GM21723 (cell line): ENCODE measurements around the gene OR8U1.
"Not testable (repeated sequence)": the region's sequence is repeated elsewhere in the genome, so short reads cannot be mapped to it uniquely, and the experiment has no call there.

ENCODE experiments used
- ATAC-seq: cut with Tn5 transposase; IDR thresholded peaks from one replicate; pipeline ENCODE4 v1.9.1; 2021; ENCODE audit warnings: mild to moderate bottlenecking, moderate library complexity; ENCODE audit not compliant: unreplicated experiment

Gene OR8U1

DNA sequence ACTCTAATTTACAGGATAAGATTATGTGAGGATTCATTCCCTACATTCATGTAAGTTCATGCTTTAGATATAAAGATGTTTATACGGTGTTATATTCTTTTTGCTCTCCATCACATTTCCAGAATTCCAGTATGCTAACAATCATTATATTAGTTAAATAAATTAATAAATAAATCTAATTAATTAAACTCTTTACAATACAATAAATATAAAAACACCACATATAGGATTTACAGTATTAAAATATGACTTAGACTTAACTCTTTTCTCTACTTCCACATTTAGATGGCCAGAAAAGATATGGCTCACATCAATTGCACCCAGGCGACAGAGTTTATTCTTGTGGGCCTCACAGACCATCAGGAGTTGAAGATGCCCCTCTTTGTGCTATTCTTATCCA, at the start of gene OR8U1:
OR8U1 (plus strand) TSS at position 301 of the 400 bp plus-strand sequence; CDS start at position 301, 0 bp downstream.
- ATAC-seq = no peak

DNA sequence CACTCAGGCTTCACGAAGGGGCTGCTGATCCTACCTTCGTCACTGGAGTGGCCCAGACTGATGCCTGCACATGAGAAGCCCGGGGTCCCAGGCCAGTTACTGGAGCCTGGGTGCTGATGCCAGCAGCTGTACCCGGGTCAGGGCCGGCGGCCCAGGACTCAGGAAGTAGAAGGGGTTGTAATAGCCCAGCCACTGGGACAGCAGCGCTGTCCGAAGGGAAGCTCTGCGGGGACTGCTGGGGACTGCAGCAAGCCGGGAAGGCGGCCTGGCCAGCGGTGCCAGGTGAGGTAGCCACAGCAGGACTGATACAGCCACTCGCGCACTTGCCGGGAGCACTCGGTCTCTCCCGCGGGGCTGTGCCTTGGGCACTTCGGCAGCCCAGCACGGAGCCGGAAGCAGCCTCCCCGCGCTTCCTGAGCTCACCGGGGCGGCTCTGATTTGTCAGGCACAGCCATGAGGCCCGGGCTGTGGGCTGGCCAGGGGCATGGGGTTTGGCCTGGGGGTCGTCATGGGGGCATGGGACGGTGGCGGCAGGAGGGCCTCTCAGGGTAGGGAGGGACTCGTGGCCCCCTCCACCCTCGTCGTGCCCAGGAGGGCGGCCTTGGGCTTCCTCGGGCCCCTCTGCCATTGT, 43.4 kb upstream of the OR8U1 start:
- ATAC-seq = no peak

DNA sequence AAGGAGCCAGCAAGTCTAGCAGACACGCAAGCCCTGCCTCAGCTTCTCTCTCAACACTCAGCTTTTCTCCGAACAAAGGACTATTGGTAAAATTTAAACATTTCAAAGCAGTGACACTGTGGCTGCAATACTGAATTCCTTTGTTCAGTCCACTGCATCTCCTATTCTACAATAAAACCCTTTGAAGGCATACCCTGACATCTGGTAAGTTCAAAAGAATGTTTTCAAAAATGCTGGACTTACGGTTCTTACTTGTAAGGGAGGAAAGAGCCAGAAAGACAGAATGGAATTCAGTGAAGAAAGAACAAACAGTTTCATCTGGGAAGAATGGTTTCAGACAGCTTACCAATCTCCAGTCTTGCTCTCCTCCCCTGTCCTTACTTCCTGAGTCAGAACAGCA, 42.3 kb upstream of the OR8U1 start:
- ATAC-seq = no peak

DNA sequence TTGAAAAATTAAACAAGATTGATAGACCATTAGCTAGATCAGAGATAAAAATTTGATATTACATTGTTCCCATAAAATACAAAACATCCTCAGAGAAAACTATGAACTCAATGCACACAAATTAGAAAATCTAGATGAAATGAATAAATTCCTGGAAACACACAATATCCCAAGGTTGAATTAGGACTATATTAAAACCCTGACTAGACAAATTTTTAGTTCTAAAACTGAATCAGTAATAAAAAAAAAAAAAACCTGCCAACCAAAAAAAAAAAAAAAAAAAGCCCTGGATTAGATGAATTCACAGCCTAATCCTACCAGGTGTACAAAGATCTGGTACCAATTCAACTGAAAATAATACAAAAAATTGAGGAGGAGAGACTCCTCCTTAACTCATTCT, 35.1 kb upstream of the OR8U1 start:
- ATAC-seq = no peak

DNA sequence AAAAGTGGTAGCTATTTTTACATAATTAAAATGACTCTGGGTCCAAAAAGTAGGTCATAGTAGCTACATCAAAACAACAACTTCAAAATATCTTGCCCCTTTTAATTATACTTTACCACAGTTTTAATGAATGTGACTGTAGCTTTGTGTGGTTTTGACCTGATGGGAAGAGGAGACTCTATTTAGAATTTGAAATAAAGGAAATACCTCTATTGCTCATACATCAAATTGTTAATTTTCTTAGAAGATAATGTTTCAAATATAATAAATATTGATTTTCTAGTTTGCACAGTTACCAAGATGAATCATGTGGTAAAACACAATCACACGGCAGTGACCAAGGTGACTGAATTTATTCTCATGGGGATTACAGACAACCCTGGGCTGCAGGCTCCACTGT, 29.7 kb upstream of the OR8U1 start, which contains the start of gene OR8K1:
OR8K1 (plus strand) TSS at position 301 of the 400 bp plus-strand sequence; CDS start at position 301, 0 bp downstream.
- ATAC-seq = no peak

DNA sequence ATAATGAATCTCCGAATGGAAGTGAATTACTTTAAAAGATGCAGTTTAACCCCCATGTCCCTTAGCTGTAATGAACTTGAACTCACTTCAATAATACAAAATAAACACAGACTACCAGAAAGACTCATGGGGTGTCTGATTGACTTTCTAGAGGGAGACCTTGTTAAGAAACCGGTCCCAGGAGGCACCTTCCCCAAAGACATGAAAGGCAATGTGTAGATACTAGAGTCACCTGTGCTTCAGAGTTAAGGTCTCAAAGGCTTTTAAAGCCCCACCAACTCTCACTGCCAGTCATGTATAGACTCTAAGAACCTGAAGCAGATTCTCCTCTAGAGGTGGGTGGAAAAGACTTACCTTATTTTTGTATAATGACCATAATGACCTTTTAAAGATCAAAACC, 21.4 kb upstream of the OR8U1 start, which contains the start of gene OR8J1:
OR8J1 (plus strand) TSS at position 301 of the 400 bp plus-strand sequence. CDS start 5,956 bp downstream, outside the sequence.
- no peak for ATAC-seq

DNA sequence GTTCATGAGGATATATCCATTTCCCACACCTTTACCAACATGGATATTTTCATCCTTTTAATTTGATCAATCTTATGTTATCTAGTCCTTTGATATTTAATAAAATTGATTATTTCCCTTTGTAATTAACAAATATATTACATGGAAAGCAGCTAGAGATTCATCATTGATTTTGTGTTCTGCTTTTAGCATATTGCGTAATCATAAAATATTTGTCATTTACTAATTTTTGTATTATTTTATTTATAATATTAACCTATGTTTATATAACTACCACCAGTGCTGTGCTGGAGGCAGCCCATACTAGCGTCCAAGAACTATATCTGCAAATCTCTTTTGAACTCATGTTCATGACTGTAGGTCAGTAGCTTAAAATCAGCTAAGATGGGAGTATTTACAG, 4.7 kb downstream of the OR8U1 start:
- no peak for ATAC-seq

DNA sequence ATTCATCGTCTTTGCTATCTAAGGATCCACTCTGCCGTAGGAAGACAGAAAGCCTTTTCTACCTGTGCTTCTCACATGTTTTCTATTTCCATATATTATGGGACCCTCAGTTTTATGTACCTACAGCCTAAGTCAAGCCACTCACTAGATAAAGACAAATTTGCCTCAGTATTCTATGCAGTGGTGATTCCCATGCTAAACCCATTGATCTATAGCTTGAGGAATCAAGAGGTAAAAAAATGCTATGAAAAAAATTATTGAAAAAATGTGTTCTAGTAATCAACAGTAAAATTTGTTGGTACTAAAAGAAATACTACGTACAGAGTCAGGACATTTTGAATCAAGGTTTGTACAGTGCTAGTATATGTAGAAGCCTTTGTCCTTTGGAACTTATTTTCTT, 19.0 kb downstream of the OR8U1 start:
- ATAC-seq = no peak

DNA sequence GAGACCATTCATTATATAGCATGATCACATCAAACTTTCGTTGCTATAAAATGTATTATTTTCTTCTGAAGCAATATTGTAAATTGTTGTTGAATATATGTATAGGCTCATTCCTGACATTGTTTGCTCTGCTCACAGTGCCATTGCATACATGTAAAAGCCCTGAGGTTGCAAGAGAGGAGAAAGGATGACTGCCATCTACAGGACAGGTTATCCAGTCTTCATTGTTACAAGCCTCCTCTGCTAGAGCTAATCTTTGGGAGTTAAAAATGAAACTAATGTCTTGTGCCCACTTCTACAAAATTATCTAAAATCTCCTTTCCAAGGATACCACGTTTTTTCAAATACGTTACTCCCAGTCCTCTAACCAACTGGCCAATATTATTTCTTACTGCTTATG, 20.6 kb downstream of the OR8U1 start:
- no peak for ATAC-seq

DNA sequence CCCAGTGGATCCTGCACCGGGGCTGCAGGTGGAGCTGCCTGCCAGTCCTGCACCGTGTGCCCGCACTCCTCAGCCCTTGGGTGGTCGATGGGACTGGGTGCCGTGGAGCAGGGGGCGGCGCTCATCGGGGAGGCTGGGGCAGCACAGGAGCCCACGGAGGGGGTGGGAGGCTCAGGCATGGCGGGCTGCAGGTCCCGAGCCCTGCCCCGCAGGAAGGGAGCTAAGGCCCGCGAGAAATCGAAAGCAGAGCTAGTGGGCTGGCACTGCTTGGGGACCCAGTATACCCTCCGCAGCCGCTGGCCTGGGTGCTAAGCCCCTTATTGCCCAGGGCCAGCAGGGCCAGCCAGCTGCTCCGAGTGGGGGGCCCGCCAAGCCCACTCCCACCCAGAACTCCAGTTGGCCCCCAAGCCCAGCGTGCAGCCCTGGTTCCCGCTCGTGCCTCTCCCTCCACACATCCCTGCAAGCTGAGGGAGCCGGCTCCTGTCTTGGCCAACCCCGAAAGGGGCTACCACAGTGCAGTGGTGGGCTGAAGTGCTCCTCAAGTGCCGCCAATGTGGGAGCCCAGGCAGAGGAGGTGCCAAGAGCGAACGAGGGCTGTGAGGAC, 26.5 kb downstream of the OR8U1 start:
- ATAC-seq = not testable (repeated sequence)

DNA sequence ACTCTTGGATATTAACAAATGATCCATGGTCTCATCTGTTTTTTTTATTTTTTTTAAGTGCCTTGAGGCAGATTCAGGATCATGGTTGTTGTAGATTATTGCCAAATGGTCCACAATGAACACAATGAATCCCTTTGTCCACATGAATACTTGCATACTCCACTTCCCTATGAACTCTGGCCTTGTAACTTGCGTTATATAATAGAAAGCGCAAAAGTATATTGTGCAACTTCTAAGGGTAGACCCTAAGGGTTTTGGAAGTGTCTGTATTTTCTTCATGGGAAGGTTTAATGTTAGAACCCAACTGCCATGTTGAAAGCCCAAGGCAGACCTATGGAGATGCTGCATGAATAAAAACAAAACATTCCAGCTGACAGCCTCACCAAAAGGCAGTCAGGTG, 29.0 kb downstream of the OR8U1 start:
- no peak for ATAC-seq

DNA sequence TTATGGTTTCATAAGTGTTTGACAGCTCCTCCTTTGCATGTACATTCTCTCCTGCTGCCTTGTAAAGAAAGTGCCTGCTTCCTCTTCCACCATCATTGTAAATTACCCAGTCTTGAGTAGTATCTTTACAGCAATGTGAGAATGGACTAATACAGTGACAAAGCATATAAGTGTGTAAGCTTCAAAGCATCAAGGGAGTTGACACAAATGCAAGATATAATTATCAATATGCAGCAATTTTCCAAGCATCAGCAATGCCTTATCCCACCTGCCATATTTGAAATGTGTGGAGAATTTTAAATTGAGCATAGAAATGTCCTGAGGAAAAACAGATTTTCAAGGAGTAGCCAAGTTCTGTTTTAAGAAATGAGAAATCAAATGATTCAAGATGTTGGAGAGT, 35.4 kb downstream of the OR8U1 start:
- ATAC-seq = no peak

DNA sequence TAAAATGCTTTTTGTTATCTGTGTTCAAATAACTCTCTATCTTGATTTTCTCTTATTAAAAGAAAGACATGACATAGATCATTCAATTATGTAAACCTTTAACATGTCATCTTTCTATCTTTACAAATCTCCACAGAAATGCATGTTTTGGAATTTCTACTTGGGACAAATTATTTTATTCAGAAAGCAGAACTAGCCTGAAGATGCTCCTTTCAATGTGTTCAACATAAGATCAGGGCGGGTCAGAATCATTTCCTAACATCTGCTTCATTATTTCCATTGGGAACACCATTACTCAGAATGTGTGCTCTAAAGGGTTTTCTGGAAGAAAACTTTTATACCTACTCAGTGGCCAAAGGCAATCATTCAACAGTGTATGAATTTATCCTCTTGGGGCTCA, 37.0 kb downstream of the OR8U1 start, which contains the start of gene OR5AL1:
OR5AL1 (plus strand) TSS at position 301 of the 400 bp plus-strand sequence.
- no peak for ATAC-seq
